ENCODE data around the gene GNAT2.

Gene GNAT2

DNA sequence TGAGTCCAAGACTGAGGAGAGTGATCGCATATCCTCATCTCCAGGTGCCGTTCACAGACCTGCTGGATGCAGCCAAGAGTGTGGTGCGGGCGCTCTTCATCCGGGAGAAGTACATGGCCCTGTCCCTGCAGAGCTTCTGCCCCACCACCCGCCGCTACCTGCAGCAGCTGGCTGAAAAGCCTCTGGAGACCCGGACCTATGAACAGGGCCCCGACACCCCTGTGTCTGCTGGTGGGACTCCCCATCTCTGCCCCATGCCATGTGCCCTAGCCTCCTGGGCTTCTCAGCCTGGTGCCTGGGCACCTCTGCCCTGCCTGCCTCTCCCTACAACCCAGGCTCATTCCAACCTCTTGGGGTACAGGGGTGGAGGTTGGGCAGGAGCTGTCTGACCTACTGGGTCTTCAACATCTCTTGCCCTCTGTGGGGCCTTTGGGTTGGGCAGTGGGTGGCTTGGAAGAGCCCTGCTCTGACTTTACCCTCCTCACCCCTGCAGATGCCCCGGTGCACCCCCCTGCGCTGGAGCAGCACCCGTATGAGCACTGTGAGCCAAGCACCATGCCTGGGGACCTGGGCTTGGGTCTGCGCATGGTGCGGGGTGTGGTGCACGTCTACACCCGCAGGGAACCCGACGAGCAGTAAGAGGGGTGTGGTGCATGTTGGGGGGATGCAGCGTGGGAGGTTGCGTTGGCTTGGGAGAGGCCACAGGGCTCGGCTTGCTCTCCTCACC lies 7.4 kb upstream of the GNAT2 start:
- no peak for DNase-seq (ENCODE audit: low read depth)

DNA sequence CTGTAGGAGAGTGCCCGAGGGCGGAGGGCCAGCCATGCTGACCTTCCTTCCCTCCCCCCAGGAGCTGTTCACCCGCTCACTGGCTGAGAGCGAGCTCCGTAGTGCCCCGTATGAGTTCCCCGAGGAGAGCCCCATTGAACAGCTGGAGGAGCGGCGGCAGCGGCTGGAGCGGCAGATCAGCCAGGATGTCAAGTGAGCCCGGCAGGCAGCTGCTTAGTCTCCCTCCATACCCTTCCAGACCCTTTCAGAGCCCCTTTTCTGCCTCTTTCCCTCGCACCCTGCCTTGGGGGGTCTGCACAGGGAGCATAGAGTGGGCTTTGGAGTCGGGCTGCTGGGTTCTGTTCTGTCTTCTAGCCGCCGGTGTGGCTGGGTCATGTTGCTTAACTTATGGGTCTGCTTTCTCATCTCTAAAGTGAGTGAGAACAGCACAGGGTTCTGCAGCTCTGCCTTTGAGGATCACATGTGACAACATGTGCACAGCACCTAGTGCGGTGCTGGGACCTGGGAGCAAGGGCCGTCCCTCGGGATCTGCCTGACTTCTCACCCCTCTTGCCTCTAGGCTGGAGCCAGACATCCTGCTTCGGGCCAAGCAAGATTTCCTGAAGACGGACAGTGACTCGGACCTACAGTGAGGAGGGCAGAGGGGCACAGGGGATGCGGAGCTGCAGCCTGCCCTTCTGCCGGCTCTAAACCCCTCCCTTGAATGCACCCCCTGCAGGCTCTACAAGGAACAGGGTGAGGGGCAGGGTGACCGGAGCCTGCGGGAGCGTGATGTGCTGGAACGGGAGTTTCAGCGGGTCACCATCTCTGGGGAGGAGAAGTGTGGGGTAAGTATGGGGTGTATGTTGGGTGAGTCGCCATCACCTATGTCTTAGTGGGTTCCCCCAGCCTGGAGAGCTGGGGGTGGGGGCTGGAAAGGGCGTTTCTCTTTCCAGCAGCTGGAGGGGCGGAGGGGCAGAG lies 6.5 kb upstream of the GNAT2 start:
- DNase-seq (ENCODE audit: low read depth), result no peak

DNA sequence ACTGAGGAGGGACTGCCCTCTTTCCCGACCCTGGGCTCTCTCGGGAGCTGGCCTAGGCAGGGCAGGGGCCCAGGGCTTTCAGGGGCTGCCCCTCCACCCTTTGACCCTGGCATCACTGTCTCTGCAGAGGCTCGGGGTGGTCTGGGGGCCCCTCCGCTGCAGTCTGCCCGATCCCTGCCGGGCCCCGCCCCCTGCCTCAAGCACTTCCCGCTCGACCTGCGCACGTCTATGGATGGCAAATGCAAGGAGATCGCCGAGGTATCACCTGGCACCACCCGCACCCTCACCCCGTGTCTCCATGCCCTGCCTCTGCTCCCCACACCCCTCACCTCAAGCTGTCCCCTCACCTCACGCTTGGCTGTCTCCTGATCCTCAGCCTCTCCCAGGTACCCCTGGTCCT lies 5.8 kb upstream of the GNAT2 start:
- DNase-seq (ENCODE audit: low read depth), result no peak

DNA sequence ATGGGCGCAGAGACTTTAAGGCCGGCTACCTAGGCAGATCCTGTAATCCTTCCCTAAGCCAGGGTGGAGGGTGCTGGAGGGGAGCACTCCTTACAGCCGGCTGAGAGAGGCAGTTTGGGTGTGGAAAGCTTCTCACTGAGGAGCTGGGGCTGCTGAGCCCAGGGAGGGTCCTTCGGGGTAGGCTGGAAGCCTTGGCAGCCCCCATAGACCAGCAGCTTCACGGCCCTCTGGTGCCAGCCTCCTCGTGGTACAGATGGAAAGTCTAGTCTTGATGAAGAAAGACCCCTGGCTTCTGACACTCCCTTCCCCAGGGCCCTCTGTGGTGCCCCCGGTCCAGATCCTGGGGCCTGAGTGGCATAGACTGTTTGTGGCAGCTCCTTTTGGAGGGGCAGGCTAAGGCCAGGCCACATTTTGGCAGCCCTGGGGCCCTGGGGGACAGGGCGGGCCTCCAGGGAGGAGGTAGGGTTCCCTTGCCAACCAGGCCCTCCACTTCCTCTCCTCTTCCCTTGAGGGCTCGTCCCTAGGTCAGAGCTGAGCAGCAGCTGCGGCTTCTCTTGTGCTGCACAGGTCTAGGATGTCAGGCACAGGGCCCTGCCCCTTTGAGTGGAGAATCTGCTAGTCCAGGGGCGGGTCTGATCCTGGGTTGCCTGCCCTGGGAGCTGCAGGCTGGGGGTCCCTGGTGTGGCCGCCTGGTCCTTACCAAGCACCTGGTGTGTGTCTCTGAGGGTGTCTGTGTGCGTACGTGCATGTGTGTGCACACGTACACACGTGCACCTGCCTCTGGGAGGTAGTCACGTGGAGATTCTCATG lies 5.0 kb upstream of the GNAT2 start:
- no peak for DNase-seq (ENCODE audit: low read depth)

DNA sequence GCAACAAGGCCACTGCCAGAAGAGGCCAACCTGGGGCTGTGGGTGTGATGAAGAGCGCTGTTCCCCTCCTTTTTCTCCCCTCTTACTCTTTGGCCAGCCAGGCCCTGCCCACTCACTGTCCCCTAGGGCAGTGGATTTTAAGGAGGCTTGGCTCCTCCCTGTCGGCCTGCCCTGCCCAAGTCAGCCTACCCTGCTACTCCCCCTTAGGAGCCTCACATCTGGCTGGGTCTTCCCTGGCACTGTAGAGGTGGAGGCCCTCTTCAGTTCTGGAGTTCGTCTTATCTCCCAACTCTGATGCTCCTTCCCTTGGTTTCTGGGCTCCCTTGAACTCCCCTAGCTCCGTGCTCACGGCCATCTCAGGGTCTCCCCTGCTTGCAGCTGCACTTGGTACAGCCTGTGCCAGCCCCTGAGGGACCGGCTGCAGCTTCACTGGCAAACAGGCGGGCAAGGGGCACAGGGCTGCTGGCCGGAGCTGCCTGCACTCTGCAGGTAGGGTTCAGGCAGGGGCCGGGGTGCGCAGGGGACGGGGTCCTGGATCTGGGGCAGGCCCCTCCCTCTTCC lies 4.3 kb upstream of the GNAT2 start:
- no peak for DNase-seq (ENCODE audit: low read depth)

DNA sequence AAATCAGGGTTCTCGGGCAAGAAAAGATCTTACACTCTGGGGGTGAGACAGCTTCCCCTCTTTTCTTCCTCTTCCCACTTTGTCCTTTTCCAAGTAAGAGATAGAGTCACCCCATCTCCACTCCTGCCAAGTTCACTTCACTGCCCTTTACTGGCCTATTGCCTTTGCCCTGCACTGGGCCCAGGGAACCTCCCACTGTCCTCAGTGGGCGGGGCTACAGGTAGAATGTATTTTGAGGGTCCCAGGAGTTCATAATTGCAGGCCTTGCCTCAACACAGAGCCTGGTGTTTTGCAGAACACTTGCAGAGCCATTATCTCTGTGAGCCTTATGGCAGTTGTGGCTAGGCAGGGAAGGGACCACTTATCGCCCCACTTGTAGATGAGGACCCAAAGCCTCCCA lies 3.5 kb upstream of the GNAT2 start:
- DNase-seq (ENCODE audit: low read depth), result no peak

DNA sequence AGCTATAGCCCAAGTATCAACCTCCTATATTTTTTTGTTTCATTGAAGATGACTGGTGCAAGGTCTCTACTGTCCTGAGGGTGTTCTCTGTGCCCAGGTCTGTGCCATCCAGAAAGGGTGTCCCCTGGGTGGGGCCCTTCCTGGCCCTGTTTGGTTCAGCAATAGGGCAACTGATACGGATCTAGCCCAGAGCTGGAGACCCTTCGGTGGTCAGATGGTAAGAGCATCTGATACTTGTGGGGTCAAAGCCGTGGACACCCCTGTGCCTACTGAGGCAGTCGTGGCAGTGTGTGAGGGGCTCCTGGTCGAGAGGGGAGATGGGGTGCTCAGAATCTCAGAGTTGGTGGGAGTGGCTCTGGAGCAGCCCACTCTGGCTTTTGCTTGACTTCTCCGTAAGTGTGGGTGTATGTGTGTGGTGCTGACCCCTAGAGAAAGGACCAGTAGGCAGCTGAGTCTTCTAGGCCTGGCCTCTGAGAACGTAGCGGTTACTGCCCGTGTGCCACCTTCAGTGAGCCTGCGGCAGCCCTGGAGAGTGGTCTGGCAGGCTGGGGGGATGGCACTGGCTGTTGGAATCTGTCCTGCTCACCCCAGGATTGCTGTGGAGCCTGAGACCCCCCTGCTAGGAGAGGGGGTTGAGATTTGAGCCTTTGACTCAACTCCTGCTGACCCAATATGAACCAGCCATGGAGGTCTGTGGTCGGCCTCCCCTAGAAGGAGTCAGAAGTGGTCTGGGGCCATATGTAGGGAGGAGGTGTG lies 2.9 kb upstream of the GNAT2 start:
- no peak for DNase-seq (ENCODE audit: low read depth)

DNA sequence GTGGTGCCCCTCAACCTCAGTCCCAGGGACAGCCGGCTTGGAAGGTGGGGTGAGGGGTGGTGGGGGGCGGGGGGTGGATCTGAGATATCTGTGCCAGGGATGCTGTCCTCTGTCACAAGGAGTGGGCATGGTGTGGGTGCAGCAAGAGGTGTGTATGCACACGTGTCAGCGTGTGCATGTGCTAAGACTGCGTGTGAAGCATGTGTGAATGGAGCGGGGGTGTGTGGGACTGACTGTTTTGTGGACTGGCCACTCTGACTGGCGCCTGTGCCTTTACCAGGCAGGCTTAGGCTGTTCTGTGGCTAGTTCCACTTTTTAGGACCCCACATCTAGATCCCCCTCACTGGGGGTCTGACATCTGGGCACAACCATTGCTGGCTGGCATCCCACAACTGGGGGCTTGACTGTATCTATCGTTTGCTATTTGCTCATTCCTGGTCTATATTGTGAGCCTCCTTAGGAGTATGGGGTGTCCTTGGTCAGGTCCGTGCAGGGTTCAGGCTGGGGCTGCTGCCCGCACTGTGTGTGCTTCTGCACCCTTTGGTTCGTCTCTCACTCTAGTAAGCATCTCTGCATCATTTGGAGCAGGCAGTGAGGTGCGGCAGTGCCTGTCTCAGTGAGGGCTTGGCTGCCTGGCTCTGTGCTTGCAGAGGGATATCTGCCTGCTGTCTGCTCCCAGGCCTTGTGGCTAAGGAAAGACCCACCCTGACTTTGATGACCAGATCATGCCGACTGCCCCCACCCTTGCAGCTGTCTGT lies 2.1 kb upstream of the GNAT2 start:
- no peak for DNase-seq (ENCODE audit: low read depth)

DNA sequence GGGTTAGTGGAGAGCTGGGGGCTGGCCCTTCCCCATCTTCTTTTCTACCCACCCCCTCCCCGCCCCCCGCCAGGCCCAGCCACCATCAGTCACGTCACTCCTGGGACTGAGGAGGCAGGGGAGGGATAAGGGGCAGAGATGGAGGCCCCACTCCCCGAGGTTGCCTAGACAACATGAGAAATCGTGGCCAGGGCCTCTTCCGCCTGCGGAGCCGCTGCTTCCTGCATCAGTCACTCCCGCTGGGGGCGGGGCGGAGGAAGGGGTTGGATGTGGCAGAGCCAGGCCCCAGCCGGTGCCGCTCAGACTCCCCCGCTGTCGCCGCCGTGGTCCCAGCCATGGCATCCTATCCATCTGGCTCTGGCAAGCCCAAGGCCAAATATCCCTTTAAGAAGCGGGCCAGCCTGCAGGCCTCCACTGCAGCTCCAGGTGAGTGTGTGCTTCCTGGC lies 1.4 kb upstream of the GNAT2 start:
- peak; percentile 94 for DNase-seq (ENCODE audit: low read depth)

DNA sequence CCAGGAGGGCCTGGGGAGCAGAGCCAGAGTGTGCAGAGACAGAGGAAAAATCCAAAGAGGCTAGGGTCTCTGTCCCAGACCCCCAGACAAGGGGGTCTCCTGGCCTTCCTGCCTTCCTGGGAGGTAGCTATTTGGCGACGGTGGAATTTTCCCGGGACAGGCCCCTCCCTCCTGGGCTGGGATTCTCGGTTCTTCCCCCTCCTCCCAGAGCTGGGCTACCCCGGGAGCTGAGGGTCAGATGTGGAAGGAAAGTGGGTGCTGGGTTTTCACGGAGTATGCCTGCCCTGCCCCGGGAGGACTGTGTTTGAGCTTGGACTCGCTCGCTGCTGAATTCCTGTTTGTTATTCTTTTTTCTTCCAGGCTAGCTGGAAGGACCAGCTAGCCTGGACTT lies 980 bp upstream of the GNAT2 start:
- no peak for DNase-seq (ENCODE audit: low read depth)

DNA sequence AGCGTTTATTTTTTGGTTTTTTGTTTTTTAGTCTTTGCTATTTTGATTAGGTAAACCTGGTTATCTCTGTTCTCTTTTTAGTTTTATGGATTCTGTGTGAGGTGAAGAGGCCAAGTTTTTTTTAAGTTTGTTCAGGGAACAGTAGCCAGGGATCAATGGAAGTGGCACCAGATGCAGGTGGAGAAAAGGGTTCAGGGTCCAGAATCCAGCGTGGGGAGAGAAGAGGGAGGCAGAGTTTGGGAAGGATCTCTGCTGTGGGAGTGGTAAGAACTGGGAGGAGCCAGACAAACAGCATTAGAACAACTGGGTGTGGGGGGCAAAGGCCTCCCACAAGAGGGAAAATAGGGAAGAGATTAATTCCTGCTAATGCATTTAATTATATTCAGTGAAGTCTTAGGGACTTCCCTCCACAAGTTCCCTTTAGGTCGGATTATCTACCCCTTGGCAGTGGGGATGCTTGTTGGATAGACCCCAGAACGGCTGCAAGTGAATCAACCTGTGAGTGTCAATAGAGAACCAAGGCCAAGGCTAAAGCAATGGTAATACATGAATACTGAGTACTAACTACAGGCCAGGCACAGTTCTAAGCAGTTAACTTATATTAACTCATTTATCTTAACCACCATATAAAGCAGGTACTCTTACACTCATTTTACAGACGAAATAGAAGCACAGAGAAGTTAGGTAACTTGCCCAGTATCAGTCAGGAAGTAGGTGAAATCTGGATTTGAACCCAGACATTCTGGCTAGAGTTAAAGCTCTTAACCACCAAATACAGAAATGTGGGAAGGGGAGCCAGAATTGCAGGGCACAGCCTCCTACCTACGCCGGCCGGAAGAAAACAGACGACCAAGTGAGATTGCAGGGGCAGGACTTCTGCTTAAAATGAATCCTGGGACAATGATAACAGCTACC lies 498 bp downstream of the GNAT2 start:
- no peak for DNase-seq (ENCODE audit: low read depth)

DNA sequence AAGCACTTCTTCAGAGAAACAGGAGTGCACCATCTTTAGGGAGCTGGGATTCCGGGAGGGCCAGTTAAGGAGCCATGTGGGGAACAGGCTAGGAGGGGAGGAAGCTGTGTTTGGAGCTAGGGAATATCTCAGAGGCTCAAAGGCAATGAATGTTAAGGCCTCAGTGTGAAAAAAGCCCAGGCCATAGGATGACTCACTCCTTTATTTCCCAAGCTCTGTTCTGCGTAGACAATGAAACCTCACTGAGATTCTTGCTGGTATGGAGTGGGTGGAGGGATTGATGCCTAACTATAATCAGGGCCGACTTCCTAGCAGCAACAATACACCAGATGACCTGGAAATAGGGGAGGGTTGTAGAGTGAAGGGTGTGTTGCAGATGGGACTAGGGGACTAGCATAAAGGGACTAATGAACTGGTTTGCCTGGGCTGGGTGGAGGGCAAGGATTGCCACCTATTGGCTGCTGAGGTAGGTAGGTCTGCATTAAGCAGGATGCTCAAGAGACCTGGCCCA lies 2.1 kb downstream of the GNAT2 start:
- DNase-seq (ENCODE audit: low read depth), result no peak

DNA sequence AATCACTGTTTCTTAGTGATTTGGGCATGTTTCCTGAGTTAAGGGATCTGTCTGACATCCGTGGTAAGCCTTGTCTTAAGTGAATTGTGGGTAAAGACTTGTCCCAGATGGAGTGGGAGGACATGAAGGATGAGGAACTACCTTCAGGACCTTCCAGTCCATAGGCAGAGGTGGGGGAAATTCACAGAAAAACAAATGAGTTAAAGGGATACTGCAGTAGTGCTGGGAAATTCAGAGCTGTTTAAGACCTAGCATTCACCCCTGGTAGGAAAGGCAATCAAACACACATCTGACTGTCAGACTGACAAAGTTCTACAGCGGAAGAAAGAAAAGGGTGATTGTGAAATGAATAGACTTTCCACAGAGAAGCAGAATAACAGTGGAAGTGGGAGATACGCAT lies 3.0 kb downstream of the GNAT2 start:
- no peak for DNase-seq (ENCODE audit: low read depth)

DNA sequence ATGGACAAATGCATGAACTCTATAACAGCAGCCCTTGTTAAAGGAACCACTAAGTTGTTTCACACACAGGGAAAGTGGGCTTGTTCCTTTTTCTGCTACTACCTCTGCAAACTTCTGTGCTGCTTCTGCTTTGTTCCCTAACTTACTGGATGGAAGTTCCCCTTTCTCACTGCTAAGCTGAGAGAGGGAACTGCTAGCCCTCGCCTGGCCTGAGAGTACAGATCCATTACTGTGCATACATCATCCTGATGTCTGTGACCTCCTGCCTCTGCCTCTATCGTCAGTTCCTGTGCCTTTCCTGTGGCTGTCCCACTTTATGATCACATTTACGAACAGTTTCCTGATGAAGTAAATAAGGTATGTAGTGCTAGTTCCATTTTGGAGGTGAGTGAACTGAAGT lies 3.5 kb downstream of the GNAT2 start:
- DNase-seq (ENCODE audit: low read depth), result no peak

DNA sequence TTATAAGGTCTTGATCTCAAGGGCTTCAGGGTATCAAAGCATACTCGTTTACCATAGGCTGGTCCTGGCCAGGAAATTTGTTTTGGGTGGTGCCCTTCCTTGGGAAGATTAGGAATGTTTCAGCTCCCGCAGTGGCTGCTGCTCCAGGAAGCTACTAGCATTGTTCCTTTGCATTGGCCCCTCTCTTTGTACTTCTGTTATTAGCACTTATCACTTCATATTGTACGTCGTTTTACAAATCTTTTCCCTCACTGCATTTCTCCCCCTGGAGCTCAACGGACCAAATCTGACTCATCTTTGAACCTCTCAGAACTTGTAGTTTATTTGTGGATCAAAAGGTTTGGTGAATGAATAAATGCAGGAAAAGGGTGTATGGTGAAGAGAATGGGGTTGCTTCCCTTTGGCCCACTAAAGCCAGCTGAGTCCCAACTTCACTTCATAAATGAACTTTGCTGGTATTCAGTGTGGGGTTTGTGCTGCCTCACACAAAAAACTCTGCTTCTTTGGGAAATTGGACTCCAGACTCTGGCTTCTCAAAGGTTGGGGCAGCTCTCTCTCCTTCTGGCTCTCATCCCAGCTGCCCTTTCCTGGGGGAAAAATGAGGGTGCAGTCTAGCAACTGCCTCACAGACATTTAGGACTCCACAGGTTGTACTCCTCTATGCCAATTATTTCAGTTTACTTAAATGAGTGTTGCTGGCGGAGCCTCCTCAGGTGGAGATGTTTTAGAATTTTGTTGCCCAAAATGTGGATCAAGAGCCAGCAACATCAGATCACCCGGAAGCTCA lies 5.9 kb downstream of the GNAT2 start:
- no peak for DNase-seq (ENCODE audit: low read depth)

DNA sequence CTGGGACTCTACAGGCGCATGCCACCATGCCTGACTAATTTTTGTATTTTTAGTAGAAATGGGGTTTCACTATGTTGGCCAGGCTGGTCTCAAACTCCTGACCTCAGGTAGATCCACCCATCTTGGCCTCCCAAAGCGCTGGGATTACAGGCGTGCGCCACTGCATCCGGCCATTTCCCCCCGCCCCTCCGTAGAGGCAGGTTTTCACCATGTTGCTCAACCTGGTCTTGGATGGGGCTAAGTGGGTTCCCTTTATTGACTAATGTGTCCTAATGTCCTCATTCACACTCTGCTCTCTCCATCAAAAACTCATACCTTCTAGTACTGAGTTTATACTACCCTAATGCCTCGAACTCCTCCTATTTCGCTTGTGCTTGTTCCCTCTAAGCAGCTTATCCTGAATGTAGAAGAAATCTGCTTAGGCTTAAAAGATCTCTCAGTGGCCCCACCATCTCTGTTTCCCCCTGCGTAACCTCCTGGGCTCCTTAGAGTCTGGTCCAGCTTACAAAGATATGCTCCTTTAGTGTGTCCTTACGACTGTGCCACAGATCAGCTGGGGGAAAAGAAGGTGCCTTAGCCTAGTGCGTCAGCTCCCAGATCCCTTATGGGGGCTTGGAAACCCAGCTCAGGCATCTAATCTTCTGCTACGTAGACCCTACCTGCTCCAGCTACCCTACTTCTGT lies 8.0 kb downstream of the GNAT2 start:
- DNase-seq (ENCODE audit: low read depth), result no peak

DNA sequence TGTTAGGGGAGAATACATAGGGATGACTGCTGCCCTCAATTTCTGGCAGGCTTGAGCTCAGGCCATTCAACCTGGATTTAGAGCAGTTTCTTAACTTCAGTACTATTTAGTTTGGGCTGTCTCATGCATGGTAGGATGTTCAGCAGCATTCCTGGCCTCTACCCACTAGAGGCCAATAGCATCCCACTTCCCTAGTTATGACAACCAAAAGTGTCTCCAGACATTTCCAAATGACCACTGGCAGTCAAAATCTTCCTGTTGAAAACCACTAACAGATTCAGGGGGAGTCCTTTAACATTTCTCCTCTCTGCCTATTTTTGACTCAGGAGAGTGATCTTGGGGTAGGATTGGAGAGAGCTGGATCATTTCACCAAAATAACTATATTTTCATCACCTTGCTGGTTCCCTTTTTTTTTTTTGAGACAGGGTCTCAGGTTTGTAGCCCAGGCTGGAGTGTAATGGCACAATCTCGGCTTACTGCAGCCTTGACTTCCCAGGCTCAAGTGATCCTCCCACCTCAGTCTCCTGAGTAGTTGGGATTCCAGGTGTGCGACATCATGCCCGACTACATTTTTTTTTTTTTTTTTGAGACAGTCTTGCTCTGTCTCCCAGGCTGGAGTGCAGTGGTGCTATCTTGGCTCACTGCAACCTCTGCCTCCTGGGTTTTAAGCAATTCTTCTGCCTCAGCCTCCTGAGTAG lies 8.7 kb downstream of the GNAT2 start:
- DNase-seq (ENCODE audit: low read depth), result no peak

Measured in activated T-helper 1 cell treated with Interleukin-2 at 50 U/mL for 16 hours (primary cell).